Memory B cell (primary cell): ENCODE results near the gene USP6NL.

Experiments
- ATAC-seq: fragments of 150-1000 bp; cut with Tn5 transposase; 2 replicates; pipeline ENCODE4 v1.10.0; 2021; ENCODE audit warnings: low read depth, mild to moderate bottlenecking, moderate library complexity
- DNase-seq, 2 donors: peaks; one replicate each; pipeline ENCODE4 v3.0.0; 2022; ENCODE audit warnings: low spot score in 2 of 2
- H3K27ac Mint-ChIP-seq: one replicate; pipeline ENCODE4 v1.8.0; 2022; ENCODE audit warnings: mild to moderate bottlenecking, moderate library complexity, mixed read lengths
- H3K27me3 Mint-ChIP-seq: one replicate; pipeline ENCODE4 v1.8.0; 2022; ENCODE audit warnings: mixed read lengths
- H3K36me3 Mint-ChIP-seq: one replicate; pipeline ENCODE4 v1.8.0; 2022; ENCODE audit warnings: mild to moderate bottlenecking, mixed read lengths
- H3K4me1 Mint-ChIP-seq: one replicate; pipeline ENCODE4 v1.8.0; 2022; ENCODE audit warnings: mixed read lengths
- H3K4me3 Mint-ChIP-seq: one replicate; pipeline ENCODE4 v1.8.0; 2022; ENCODE audit warnings: mild to moderate bottlenecking, moderate library complexity, mixed read lengths
- H3K9me3 Mint-ChIP-seq: one replicate; pipeline ENCODE4 v1.8.0; 2022; ENCODE audit warnings: mixed read lengths

Gene USP6NL

DNA sequence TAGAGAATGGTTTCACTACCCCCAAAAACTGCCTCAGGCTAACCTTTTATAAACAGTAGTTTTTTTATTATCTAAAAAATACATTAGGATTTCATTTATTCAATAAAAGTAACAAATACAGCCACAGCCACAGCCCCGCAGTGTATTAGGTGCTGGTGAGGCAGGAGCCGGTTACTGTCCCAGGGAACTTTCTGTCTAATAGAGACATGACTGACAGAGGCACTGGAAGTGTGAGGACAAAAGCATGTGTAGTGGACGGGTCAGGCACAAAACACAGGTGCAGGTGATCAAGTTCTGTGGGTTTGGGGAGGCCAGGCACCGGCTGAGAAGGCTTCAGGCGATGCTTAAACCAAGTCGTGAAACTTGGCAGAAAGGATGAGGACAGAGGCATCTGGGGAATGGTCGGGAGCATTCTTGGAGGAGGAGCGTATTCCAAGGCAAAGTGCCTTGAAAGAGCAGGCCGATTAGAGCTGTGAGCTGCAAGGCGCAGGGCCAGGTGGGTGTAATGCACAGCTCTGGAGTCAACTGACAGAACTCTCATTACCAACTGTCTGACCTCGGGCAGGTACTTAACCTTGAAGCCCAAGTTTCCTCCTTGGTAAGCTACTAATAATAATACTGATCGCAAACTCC lies 138.2 kb downstream of the USP6NL start:
- Mint-ChIP-seq H3K9me3 (no peaks in the 10 kb centered on the region), H3K27ac (peak overlapping the region; percentile 2), H3K36me3 (peaks cover 30% of the 10 kb centered on the region), H3K4me3 (no peak overlapping the region), H3K4me1 (peaks cover 6% of the 10 kb centered on the region), H3K27me3 (no peaks in the 10 kb centered on the region)
- DNase-seq: no peak
- no peak for ATAC-seq

DNA sequence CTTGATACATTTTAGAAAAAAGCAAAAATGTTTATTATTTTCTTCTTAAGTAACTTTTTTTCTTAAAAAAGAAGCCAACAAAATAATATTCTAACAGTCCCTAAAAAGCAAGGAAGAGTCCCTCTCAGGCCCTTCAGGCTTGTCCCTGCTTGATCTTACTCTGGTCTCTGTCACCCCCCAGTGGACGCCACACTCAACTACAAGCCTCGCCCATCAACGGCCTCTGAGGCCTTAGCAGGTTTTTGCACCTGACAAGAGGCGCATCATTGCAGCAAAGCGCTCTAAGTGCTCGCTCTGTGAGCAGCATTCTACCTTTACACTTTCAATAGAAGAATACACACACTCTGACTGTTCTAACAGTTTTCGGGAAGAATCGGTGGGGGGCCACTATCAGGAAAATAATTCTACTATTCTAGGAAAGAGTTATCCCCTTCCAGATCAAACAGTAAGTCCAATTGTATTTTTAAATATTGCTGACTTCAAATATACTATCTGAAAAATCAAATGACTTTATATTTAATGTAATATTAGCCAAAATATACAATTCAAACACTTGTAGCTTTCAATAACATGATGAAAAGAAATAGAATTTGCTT lies 139.2 kb downstream of the USP6NL start:
- Mint-ChIP-seq H3K27me3 (no peaks in the 10 kb centered on the region), H3K4me1 (peaks cover 7% of the 10 kb centered on the region), H3K36me3 (peaks cover 29% of the 10 kb centered on the region), H3K9me3 (no peaks in the 10 kb centered on the region), H3K27ac (no peak overlapping the region), H3K4me3 (no peak overlapping the region)
- peak; percentile 56 to 70 for DNase-seq
- peak; percentile 88 for ATAC-seq

DNA sequence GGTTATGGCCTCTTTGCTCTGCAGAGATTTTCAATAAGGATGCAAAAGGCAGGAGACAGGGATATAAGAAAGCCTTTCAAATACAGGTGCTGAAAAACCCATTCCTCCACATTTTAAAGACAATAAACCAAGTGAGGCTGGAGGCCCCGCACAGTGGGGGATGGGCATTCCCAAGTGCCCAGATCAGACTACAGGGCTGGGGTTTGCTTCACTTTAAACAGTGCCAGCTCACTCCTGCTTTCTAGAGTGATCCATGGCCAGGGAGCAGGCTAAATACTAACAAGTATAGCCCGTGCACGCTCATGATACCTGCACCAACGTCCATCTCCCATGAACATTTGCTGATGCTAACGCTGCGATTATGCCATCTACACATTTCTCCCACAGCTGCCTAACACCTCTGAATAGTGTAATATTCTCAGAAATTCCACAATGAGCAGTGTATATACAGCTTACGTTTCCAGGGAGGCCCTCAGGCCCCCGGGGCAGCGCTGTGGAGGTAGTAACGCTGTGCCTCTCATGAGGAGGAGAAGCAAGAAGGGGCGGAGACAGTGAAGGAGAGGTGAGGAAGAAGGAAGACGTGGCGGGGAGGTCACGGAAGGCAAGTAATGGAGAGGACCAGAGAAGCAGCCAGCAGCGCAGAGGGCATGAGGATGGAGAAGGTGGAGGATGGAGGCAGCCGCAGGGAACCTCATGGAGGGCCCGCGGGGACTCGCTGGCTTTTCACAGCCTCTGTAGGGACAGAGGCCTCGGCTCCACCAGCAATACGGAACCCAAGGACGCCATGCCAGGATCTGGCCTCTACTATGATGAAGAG lies 141.7 kb downstream of the USP6NL start:
- Mint-ChIP-seq H3K36me3 (peaks cover 27% of the 10 kb centered on the region), H3K4me1 (peaks cover 7% of the 10 kb centered on the region), H3K9me3 (no peaks in the 10 kb centered on the region), H3K27me3 (no peaks in the 10 kb centered on the region), H3K4me3 (no peak overlapping the region), H3K27ac (no peak overlapping the region)
- DNase-seq (no peak), ATAC-seq (no peak)

DNA sequence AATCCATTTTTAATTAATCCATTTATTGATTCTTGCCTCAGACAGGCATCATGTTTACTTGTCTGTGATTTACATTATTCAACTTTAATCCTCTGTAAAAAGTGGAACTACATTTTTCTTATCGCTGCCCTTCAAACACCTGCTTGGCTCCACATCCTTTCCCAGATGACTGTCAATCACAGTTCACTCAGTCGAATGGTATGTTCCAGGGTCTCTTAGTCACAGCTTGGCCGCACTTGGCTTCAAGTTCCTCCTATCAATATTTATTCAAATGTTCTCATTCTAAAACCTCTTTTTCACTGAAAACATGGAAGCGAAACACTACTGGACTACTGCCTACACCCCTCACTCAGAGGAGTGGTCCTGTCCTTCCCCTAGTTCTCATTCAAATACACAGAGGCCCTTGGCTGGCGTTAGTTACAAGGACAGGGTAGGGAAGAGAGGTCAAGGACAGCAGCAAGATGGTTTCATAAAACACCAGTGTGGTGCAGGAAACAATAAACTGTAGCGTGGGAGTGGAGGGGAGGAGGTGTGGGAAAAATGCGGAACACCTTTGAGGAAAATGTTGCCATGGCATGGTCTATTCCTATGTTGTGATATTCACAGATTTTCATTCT lies 143.2 kb downstream of the USP6NL start:
- peaks cover 30% of the 10 kb centered on the region for H3K36me3 Mint-ChIP-seq
- H3K4me1 Mint-ChIP-seq: peaks cover 7% of the 10 kb centered on the region
- no peak for ATAC-seq

DNA sequence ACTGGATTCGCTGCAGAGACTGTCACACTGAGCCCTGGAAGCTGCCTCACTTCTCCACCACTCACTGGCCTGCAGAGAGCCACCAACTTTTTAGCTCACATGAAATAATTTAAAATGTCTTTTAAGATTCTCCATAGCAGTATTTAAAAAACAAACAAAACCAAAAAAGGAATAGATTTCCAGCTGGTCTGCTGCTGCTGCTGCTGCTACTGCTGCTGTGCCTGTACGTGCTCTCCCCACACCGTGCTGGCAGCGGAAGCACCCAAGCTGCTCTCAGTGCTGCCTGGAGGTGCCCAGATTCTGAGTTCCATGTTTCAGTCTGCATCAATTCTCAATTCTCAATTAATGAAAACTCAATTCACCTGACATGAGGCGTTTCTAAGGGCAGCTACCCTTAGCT lies 146.0 kb downstream of the USP6NL start:
- H3K4me1 Mint-ChIP-seq: peaks cover 5% of the 10 kb centered on the region
- ATAC-seq: no peak
- peaks cover 29% of the 10 kb centered on the region for H3K36me3 Mint-ChIP-seq

More for the DNA sequence above, 143.2 kb downstream of the USP6NL start:
- no peak for DNase-seq
- Mint-ChIP-seq H3K27me3 (no peaks in the 10 kb centered on the region), H3K4me3 (no peak overlapping the region), H3K9me3 (no peaks in the 10 kb centered on the region), H3K27ac (peak overlapping the region; percentile 78)

DNA sequence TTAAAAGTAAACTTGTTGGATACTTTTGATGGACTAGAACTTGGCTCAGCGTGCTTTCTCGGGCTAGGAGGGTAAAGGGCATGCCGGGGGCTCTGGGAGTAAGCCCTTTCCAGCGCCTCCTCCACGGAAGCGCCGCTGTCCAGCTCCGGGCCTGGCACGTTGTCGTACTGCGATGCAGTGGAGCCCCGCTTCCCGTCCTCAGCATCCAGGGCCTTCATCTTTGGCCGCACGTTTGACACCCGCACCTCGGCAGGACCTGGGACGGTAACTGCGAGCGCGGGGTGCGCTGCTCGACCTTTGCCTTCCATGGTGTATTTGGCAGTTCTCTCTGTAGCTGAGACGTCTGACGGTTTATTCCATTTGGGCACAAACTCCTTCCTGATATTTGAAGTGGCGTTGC lies 148.3 kb downstream of the USP6NL start:
- peaks cover 21% of the 10 kb centered on the region for H3K36me3 Mint-ChIP-seq
- no peaks in the 10 kb centered on the region for H3K27me3 Mint-ChIP-seq
- no peaks in the 10 kb centered on the region for H3K9me3 Mint-ChIP-seq
- ATAC-seq (no peak), DNase-seq (no peak)
- H3K4me1 Mint-ChIP-seq: no peaks in the 10 kb centered on the region
- no peak overlapping the region for H3K27ac Mint-ChIP-seq
- no peak overlapping the region for H3K4me3 Mint-ChIP-seq

More for the DNA sequence above, 146.0 kb downstream of the USP6NL start:
- Mint-ChIP-seq H3K27ac (peak overlapping the region; percentile 14), H3K27me3 (no peaks in the 10 kb centered on the region), H3K9me3 (no peaks in the 10 kb centered on the region), H3K4me3 (no peak overlapping the region)
- no peak for DNase-seq

DNA sequence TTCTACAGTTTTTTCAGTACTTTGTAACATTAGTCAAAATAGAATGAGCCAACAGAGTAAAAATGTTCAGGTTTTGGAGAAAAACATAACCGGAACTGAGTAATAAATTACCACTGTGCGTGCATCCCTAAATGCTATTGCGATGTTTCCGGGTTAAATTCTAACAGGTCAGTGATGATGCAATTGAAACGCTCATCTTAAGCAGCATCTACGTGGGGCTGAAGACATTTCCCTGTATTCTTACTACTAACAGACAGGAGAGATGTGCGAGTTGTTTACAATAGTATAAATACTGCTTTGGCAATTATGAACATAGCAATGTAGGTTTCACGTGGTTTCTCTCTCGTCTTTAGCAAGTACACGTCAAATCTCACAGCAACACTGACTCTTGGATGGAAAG lies 149.4 kb downstream of the USP6NL start:
- ATAC-seq: no peak
- no peak for DNase-seq

DNA sequence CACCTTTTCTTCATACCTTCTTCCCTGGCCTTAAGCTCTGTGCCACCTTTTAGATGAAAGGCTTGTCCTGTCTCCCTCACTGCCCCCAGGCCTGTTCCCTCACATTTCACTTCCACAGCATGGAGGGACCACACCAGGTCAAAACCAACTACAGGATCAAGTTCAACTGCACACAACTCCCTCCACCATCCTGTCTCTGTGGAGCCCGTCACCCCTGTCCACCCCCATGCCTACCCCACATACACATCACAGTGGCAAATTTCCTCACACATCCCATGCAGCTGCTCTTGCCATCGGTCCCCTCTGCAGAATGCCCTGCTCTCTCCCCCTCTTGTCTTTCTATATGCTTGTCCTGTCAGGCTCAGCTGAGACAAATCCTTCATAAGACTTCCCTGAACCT lies 154.1 kb downstream of the USP6NL start:
- H3K9me3 Mint-ChIP-seq: no peaks in the 10 kb centered on the region
- H3K27ac Mint-ChIP-seq: peak overlapping the region; percentile 45
- DNase-seq (no peak), ATAC-seq (no peak)
- peaks cover 7% of the 10 kb centered on the region for H3K4me1 Mint-ChIP-seq
- H3K27me3 Mint-ChIP-seq: no peaks in the 10 kb centered on the region
- H3K36me3 Mint-ChIP-seq: peaks cover 13% of the 10 kb centered on the region
- no peak overlapping the region for H3K4me3 Mint-ChIP-seq

More for the DNA sequence above, 149.4 kb downstream of the USP6NL start:
- Mint-ChIP-seq H3K4me3 (no peak overlapping the region), H3K27me3 (no peaks in the 10 kb centered on the region), H3K36me3 (peaks cover 23% of the 10 kb centered on the region), H3K9me3 (no peaks in the 10 kb centered on the region), H3K27ac (no peak overlapping the region), H3K4me1 (peaks cover 3% of the 10 kb centered on the region)

DNA sequence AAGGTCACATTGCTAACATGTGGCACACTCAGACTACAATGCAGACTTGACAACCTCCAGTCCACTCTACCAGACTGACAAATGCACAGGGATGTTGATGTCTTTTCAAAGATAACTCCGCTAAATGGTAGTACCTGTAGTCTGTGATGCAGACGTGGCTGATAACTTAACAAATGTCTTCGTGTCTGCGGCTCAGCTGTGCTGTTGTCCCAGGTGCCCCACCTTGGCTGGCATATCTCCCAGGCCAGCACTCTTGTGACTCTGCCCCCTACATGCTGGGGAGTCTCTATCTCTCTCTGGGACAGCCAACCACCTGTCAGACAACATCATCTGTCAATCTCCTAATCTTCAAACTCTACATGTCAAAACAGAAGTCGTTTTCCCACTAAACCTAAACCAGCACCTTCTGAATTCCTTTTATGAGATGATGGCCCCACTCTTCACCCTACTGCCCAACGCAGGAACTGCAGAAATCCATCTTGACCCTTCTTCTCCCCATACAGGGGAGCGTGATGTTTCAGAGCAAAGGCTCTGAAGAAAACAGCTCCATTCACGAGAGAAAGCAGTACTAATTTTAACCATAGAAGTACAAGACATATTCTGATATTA lies 156.4 kb downstream of the USP6NL start:
- no peak overlapping the region for H3K4me3 Mint-ChIP-seq
- peak overlapping the region; percentile 36 for H3K27ac Mint-ChIP-seq
- no peak for ATAC-seq
- H3K36me3 Mint-ChIP-seq: peaks cover 8% of the 10 kb centered on the region
- no peaks in the 10 kb centered on the region for H3K9me3 Mint-ChIP-seq
- no peaks in the 10 kb centered on the region for H3K27me3 Mint-ChIP-seq
- peaks cover 14% of the 10 kb centered on the region for H3K4me1 Mint-ChIP-seq
- DNase-seq: no peak

DNA sequence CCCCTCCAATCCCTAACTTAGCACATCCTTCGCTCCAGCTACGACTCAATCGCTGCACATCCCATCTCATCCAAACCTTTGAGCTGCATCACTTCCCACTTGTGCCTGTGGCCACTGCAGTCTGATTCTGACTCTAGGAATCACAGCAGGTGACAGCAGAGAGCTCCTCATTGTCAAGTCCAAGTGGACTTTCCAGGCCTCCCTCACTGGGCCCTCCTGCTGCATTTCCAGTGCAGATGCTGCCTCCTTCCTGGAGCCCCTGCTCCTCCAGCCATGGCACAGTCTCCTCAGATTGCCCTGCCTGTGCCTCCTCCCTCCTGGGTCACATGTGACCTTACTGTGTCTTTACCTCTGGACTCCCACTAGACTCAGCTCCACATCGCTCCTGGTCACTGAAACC lies 157.3 kb downstream of the USP6NL start:
- H3K4me3 Mint-ChIP-seq: no peak overlapping the region

DNA sequence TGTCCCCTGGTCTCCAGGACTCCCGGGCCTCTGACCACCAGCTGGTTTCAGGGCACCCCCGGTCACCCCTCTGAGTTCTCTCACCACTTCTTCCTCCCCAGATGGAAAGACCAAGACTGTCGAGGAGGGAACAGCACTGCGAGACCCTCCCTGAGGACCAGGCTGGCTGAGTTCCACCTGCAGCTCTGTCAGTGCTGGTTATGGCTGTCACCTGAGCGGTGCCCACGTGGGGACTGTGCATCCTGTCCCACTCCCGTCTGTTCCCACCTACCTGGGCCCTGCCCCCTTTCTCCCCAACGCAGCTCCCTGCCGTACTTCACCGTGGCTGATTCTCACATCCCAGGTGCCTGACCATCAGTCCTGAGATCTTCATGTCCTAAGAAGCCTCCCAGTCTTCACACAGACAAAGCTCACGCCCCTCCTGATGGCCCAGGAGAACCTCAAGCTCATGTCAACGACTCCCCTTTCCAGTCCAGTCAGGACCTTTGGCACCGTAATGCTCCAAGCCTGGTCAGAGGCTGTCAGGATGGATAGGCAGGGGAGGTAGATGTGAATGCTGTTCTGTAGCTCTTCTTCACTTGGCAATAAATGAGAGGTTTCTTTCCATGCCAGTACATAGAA lies 159.7 kb downstream of the USP6NL start:
- Mint-ChIP-seq H3K4me3 (no peak overlapping the region), H3K4me1 (peaks cover 20% of the 10 kb centered on the region), H3K27me3 (no peaks in the 10 kb centered on the region), H3K9me3 (no peaks in the 10 kb centered on the region), H3K27ac (peak overlapping the region; percentile 42), H3K36me3 (peaks cover 4% of the 10 kb centered on the region)
- ATAC-seq (no peak), DNase-seq (no peak)

More for the DNA sequence above, 157.3 kb downstream of the USP6NL start:
- ATAC-seq (no peak), DNase-seq (peak in 1 of 2 donors; percentile 7)
- Mint-ChIP-seq H3K4me1 (peaks cover 17% of the 10 kb centered on the region), H3K9me3 (no peaks in the 10 kb centered on the region), H3K27me3 (no peaks in the 10 kb centered on the region), H3K27ac (peak overlapping the region; percentile 11), H3K36me3 (peaks cover 8% of the 10 kb centered on the region)

DNA sequence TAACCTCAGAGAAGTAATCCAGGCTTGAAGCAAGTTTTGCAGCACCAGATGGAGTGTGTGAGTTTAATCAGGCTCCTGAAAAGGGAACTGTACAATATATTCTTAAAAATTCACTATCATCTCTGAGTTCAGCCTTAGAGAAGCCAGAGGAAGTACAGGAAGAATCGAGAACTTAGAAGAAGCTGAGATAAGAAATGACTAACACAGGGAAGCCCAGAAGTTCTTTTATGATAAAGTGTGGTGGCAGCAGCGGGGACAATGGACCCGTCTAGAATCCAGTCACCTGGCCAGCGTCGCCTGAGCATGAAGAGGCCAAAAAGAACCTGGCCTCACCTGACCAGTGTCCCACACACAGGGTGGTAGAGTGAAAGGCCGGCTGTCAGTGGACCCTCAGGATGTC lies 161.0 kb downstream of the USP6NL start:
- H3K9me3 Mint-ChIP-seq: no peaks in the 10 kb centered on the region

DNA sequence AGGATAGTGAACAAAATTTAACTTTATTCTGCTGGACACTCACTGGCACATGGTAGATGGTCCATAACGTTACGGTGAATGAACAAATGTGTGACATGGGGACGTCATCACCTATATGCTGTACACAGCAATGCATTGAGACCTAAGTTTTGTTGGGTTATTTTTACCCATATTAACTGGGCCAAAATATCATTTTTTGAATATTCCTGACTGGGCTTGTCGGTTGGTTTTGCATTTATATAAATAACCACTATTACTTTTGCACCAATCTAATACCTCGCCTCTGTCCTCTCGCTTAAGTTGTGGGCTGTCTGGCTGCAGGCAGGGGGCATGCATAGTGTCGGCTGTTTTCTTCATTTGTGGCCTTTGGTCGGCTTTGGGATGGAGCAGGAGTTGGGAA lies 161.7 kb downstream of the USP6NL start:
- Mint-ChIP-seq H3K27me3 (no peaks in the 10 kb centered on the region), H3K27ac (no peak overlapping the region), H3K4me1 (peaks cover 16% of the 10 kb centered on the region), H3K36me3 (no peaks in the 10 kb centered on the region), H3K9me3 (no peaks in the 10 kb centered on the region), H3K4me3 (no peak overlapping the region)
- DNase-seq: no peak
- ATAC-seq: no peak

More for the DNA sequence above, 161.0 kb downstream of the USP6NL start:
- no peak for DNase-seq
- H3K4me3 Mint-ChIP-seq: no peak overlapping the region
- H3K36me3 Mint-ChIP-seq: peaks cover 4% of the 10 kb centered on the region
- no peak for ATAC-seq
- peaks cover 20% of the 10 kb centered on the region for H3K4me1 Mint-ChIP-seq
- H3K27me3 Mint-ChIP-seq: no peaks in the 10 kb centered on the region
- H3K27ac Mint-ChIP-seq: no peak overlapping the region
